NCI-H1417 treated with DMSO at 0.1 percent for 48 hours (cell line): Measurements from ENCODE around the gene BICD2.
"Not testable (repeated sequence)": the region's sequence is repeated elsewhere in the genome, so short reads cannot be mapped to it uniquely, and the experiment has no call there.

Source experiments
- DNase-seq: peaks from one replicate; lab custom pipeline; 2025; lab: John Stamatoyannopoulos, UW

The BICD2 gene

GRCh38 chr9:92770360-92770995 lies 5.8 kb upstream of the BICD2 start:
- peak; percentile 5 for DNase-seq

GRCh38 chr9:92769990-92770359 lies 5.3 kb upstream of the BICD2 start:
- DNase-seq, result no peak

DNA sequence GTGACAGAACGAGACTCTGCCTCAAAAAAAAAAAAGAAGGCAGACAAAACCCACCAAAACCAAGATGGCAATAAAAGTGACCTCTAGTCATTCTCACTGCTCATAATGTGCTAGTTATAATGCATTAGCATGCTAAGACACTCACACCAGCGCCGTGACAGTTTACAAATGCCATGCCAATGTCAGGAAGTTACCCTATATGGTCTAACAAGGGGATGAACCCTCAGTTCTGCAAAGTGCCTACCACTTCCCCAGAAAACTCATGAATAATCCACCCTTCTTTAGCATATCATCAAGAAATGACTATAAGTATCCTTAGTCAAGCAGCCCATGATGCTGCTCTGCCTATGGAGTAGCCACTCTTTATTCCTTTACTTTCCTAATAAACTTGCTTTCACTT lies 4.7 kb upstream of the BICD2 start:
- DNase-seq, result no peak

- not testable (repeated sequence) for DNase-seq
Measured at GRCh38 chr9:92768816-92769215, 4.2 kb upstream of the BICD2 start.

GRCh38 chr9:92767066-92768054 lies 2.7 kb upstream of the BICD2 start:
- no peak for DNase-seq

GRCh38 chr9:92764988-92765936 lies 629 bp upstream of the BICD2 start:
- DNase-seq, result peak; percentile 90

DNA sequence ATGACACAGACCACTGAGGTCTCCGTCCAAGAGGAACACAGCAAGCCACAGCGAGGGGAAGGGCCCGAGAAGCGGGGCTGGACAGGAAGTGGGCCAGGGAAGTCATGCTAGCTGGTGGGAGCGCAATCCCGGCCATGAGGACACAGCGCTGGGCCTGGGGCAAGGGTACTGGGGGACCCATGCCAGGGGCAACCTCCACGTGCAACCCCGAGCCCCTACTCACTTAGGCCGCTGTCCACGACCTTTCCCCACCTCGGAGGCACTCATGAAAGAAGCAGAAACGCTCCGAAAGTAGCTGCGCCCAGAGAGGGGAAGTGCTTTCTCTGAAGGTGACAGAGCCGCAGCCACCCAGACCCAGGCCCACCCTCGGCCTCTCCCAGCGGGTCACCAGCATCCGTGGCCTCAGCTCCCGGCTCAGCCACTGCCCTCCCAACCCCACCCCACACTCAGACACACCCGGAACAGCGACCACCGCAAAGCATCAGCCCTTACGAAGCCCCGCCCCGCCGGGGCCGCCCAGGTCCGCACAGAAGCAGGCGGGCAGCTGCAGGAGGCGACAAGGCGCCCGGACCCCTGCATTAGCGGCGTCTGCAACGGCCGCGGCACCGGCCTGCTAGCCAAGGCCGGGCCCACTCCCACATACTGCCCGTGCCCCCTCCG lies 782 bp downstream of the BICD2 start:
- no peak for DNase-seq

- DNase-seq, result no peak
Measured at GRCh38 chr9:92762781-92763708, 1.6 kb downstream of the BICD2 start.

GRCh38 chr9:92762196-92762595 lies 2.4 kb downstream of the BICD2 start:
- no peak for DNase-seq

- DNase-seq, result no peak
Measured at GRCh38 chr9:92761686-92762085, 2.9 kb downstream of the BICD2 start.

- DNase-seq, result no peak
Measured at GRCh38 chr9:92760494-92760893, 4.1 kb downstream of the BICD2 start.

- no peak for DNase-seq
Measured at GRCh38 chr9:92760070-92760469, 4.6 kb downstream of the BICD2 start.

DNA sequence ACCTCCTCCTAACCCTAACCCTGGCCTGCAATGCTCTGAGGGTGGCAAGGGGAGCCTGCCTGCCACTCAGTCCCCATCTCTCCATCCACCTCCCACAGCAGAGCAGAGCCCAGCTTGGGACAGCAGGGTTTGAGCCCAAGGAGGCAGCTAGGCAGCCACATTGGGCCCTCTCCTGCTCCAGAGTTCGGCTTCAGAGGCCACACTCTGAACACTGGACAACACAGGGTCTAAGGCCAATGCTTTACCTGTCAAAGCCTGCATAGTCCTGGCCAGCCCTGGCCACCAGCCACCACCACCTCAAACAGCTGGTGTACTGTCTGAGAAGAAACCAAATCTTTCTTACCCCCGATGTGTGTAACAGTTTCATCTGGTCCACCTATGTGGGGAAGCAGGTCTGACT lies 5.2 kb downstream of the BICD2 start:
- no peak for DNase-seq

GRCh38 chr9:92756792-92757191 lies 7.8 kb downstream of the BICD2 start:
- DNase-seq, result no peak

GRCh38 chr9:92754091-92754745 lies 10.4 kb downstream of the BICD2 start:
- no peak for DNase-seq

- no peak for DNase-seq
Measured at GRCh38 chr9:92752812-92753404, 11.7 kb downstream of the BICD2 start.

GRCh38 chr9:92749934-92750315 lies 14.7 kb downstream of the BICD2 start:
- no peak for DNase-seq

- DNase-seq, result no peak
Measured at GRCh38 chr9:92749071-92749933, 15.3 kb downstream of the BICD2 start.

DNA sequence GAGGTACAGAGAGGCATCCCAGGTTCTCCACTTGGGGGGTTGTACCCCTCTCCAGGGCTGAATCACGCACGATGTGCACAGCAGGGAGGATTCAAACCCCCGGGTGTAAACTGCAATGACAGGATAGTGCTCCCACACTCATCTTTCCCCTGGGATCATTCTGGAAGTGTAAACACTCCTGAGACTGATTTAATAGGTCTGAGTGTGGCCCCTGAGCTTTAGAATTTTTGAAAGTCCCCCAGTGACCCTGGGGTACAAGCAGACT lies 16.5 kb downstream of the BICD2 start:
- no peak for DNase-seq
